Muscle layer of duodenum (tissue), 2 donors: ENCODE measurements around the gene SMIM41.

Source experiments
- H3K27ac ChIP-seq: one replicate; pipeline ENCODE4 v1.7.0; 2013; ENCODE audit warnings: mild to moderate bottlenecking, low read length
- H3K27me3 ChIP-seq: one replicate; pipeline ENCODE4 v1.7.0; 2013; ENCODE audit warnings: low read depth, mild to moderate bottlenecking, control low read depth, low read length
- H3K36me3 ChIP-seq, 2 donors: one replicate each; pipeline ENCODE4 v1.7.0; 2013; ENCODE audit warnings: low read length in 2 of 2, control low read depth in 1 of 2, mild to moderate bottlenecking in 1 of 2; ENCODE audit not compliant: insufficient read depth in 2 of 2, control insufficient read depth in 1 of 2
- H3K4me1 ChIP-seq, 2 donors: one replicate each; pipeline ENCODE4 v1.7.0; 2013; ENCODE audit warnings: low read length in 2 of 2, mild to moderate bottlenecking in 2 of 2, control low read depth in 1 of 2, moderate library complexity in 1 of 2; ENCODE audit not compliant: insufficient read depth in 2 of 2, control insufficient read depth in 1 of 2
- H3K4me3 ChIP-seq, 2 donors: one replicate each; pipeline ENCODE4 v1.7.0; 2013; ENCODE audit warnings: low read length in 2 of 2, low read depth in 1 of 2, mild to moderate bottlenecking in 1 of 2
- H3K9me3 ChIP-seq, 2 donors: one replicate each; pipeline ENCODE4 v1.7.0; 2013; ENCODE audit warnings: low read length in 2 of 2, control low read depth in 1 of 2, mild to moderate bottlenecking in 1 of 2; ENCODE audit not compliant: control insufficient read depth in 1 of 2
- donor health status: healthy.

Gene SMIM41

GRCh38 chr12:52121824-52122539 is 42.5 kb downstream of the SMIM41 start:
- no peaks in the 10 kb centered on the region for H3K9me3 ChIP-seq
- peaks cover 0 to 4% of the 10 kb centered on the region in 2 donors for H3K4me1 ChIP-seq
- H3K4me3 ChIP-seq, result no peak overlapping the region
- H3K36me3 ChIP-seq, result no peaks in the 10 kb centered on the region
- H3K27me3 ChIP-seq, result peaks cover 5% of the 10 kb centered on the region
- H3K27ac ChIP-seq, result no peak overlapping the region

DNA sequence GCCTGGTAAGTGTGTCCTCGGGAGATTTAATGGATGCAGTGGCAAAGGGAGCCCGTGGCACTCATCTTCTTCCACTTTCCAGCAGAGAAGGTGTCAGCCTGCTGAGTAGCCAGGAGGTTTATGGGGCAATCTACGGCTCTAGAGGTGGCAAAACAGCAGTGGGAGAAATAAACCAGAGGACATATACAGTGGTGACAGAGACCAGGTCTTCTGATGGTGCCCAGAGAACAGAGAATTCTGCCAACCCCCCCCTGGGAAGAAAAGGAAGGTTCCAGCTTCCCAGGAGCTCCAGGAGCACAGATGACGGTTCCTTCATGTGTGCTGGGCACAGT is 43.0 kb downstream of the SMIM41 start:
- Histone ChIP-seq H3K27ac (no peak overlapping the region), H3K27me3 (peaks cover 5% of the 10 kb centered on the region), H3K36me3 (no peaks in the 10 kb centered on the region), H3K4me3 (no peak overlapping the region), H3K4me1 (peaks cover 0 to 4% of the 10 kb centered on the region in 2 donors), H3K9me3 (no peaks in the 10 kb centered on the region)

- no peaks in the 10 kb centered on the region for H3K9me3 ChIP-seq
- peaks cover 0 to 4% of the 10 kb centered on the region in 2 donors for H3K4me1 ChIP-seq
- H3K36me3 ChIP-seq, result no peaks in the 10 kb centered on the region
- no peak overlapping the region for H3K4me3 ChIP-seq
- H3K27ac ChIP-seq, result no peak overlapping the region
- peaks cover 5% of the 10 kb centered on the region for H3K27me3 ChIP-seq
These were observed 43.4 kb downstream of the SMIM41 start for GRCh38 chr12:52122904-52123303.

DNA sequence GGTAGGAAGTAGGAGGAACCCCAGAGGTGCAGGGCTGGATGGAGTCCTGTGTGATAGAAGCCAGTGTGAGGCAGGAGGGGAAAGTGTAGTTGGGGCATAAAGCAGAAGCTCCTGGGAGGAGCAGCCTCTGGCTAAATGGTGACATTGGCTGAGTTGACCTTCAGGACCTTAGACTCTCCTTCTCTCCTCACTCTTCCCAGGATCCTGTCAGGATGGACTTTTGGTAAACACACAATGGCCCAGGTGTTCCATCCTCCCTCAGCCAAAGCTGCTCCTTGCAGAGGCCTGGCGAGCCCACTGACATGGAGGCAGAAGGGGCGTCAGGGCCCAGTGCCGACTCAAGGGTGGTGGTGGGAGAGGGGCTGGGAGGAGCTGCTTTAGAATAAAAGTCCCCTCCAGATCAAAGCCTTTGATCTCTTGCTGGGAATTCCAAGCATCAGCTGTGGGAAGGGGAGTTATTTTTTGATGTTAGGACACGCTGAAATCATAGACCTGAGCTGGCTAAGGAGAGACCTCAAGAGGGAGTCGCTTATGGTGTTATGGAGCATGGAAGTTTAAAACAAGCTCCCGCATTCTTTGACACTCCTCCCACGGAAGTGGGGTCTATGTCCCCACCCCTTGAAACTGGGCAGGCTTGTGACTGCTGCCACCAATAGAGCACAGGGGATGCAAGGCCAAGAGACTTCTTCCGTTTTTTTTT is 44.1 kb downstream of the SMIM41 start:
- Histone ChIP-seq H3K4me1 (peaks cover 0 to 4% of the 10 kb centered on the region in 2 donors), H3K4me3 (no peak overlapping the region), H3K27ac (no peak overlapping the region), H3K36me3 (no peaks in the 10 kb centered on the region), H3K9me3 (no peaks in the 10 kb centered on the region), H3K27me3 (peaks cover 5% of the 10 kb centered on the region)

- no peak overlapping the region for H3K27ac ChIP-seq
- no peaks in the 10 kb centered on the region for H3K9me3 ChIP-seq
- no peaks in the 10 kb centered on the region for H3K36me3 ChIP-seq
- no peaks in the 10 kb centered on the region for H3K4me1 ChIP-seq
- no peak overlapping the region for H3K4me3 ChIP-seq
- H3K27me3 ChIP-seq, result peaks cover 5% of the 10 kb centered on the region
These were observed 46.0 kb downstream of the SMIM41 start for GRCh38 chr12:52125476-52125900.

GRCh38 chr12:52126050-52126604 is 46.6 kb downstream of the SMIM41 start:
- Histone ChIP-seq H3K36me3 (no peaks in the 10 kb centered on the region), H3K9me3 (no peaks in the 10 kb centered on the region), H3K27ac (no peak overlapping the region), H3K4me3 (no peak overlapping the region), H3K27me3 (peaks cover 5% of the 10 kb centered on the region), H3K4me1 (no peaks in the 10 kb centered on the region)

DNA sequence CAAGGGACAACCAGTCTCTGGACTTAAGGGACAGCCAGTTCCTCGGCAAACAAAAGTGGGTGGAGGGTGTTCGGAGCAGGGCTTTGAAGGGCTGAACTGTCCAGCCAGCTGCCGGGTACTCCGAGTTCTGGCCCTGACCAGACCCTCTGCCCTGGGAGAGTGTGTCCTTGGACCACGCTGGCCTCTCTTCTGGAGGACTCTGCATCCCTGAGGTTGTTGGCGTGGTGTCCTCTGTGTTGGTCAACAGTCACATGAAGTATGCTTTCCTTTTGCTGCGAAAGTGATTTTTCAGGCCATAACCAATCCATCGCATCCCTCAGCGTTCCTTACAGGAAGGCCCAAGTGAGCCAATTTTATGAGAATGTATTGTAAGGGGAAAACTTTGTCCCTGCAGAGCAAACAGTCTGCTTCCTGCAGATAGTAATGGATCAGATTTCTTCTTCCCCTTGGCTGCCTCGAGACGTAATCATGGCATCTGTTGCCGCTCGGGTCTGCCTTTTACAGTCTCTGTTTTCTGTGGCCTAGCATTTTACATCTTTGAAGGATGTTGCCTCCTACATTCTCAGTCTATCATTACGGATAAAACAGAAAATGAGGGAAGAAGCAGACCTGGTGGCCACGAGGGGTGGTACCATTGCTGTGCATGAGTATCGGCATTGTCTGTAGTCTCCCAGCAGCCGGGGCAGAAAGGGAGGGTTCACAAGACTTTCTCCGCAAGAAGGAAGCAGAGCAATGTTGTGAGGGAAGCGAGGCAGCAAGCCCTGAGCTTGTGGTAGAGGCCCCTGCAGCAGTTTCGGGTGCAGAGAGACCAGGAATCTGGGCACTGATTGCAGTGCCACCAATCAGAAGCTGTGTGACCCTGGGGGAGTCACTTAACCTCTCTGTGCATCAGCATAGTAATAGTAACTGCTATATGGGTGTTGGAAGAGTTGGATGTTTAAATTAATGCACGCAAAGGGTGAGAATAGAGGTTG is 47.4 kb downstream of the SMIM41 start:
- H3K36me3 ChIP-seq, result no peaks in the 10 kb centered on the region
- H3K4me1 ChIP-seq, result no peaks in the 10 kb centered on the region
- no peak overlapping the region for H3K4me3 ChIP-seq
- no peak overlapping the region for H3K27ac ChIP-seq
- H3K27me3 ChIP-seq, result peaks cover 5% of the 10 kb centered on the region
- no peaks in the 10 kb centered on the region for H3K9me3 ChIP-seq

- no peaks in the 10 kb centered on the region for H3K4me1 ChIP-seq
- H3K4me3 ChIP-seq, result no peak overlapping the region
- H3K27me3 ChIP-seq, result peaks cover 5% of the 10 kb centered on the region
- no peaks in the 10 kb centered on the region for H3K9me3 ChIP-seq
- H3K36me3 ChIP-seq, result no peaks in the 10 kb centered on the region
- no peak overlapping the region for H3K27ac ChIP-seq
These were observed 48.4 kb downstream of the SMIM41 start for GRCh38 chr12:52127683-52128450.

DNA sequence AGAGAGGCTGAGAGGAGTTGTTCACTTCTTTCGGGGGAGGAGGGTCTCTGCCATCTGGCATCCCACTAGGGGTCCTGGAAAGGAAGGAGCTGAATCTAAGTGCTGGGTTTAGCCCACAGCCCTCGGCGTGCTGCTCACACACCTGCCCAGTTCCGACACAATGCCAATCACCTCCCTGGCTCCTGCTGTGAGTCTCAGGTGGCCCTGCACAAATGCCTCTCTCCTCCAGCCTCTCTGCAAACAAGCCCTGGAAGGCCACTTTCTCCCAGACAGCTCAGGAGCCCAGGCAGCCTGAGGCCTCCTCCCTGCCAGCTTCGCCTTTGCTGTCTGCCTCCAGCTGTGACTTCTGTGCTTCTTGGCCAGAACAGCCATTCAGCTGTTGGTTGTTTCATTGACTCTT is 51.2 kb downstream of the SMIM41 start:
- H3K4me3 ChIP-seq, result no peak overlapping the region
- no peaks in the 10 kb centered on the region for H3K9me3 ChIP-seq
- no peaks in the 10 kb centered on the region for H3K4me1 ChIP-seq
- H3K36me3 ChIP-seq, result no peaks in the 10 kb centered on the region
- H3K27ac ChIP-seq, result no peak overlapping the region
- H3K27me3 ChIP-seq, result no peaks in the 10 kb centered on the region

- H3K36me3 ChIP-seq, result no peaks in the 10 kb centered on the region
- no peaks in the 10 kb centered on the region for H3K4me1 ChIP-seq
- no peaks in the 10 kb centered on the region for H3K9me3 ChIP-seq
- no peak overlapping the region for H3K27ac ChIP-seq
- no peak overlapping the region for H3K4me3 ChIP-seq
- H3K27me3 ChIP-seq, result no peaks in the 10 kb centered on the region
These were observed 53.3 kb downstream of the SMIM41 start for GRCh38 chr12:52132754-52133161.
